ENCODE measurements around the gene CDKL2.
A peak's percentile ranks its signal among the peaks of the same experiment; 100 is the strongest.

The CDKL2 gene

DNA sequence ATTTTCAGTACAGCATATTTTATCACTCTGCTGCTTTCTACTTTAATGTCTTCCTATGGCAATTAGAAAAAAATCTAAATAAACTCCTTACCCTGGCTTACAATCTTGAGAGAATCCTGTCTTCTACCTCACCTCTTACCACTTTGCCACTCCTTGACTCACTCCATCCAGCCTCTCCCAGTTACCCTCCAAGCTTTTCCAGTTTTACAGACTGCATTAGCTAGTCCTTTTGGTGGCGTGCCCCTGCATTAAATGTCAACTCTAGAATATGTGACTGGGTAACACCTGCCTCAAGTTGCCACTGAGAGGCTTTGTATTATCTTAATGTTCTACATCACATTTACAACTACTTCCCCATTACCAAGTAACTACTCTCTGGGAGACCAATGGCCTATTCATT, 7.5 kb upstream of the CDKL2 start:
- no peak for DNase-seq

GRCh38 chr4:75637176-75637575, 6.8 kb upstream of the CDKL2 start:
- DNase-seq = no peak

GRCh38 chr4:75634951-75635350, 4.6 kb upstream of the CDKL2 start:
- no peak for DNase-seq

- no peak for DNase-seq
Observed at GRCh38 chr4:75634281-75634680, 4.0 kb upstream of the CDKL2 start.

- DNase-seq = peak; percentile 60
Observed at GRCh38 chr4:75633846-75634245, 3.5 kb upstream of the CDKL2 start.

- DNase-seq = no peak
Observed at GRCh38 chr4:75630937-75631329, 605 bp upstream of the CDKL2 start.

GRCh38 chr4:75629239-75629638, 1.1 kb downstream of the CDKL2 start:
- no peak for DNase-seq

GRCh38 chr4:75623026-75623425, 7.3 kb downstream of the CDKL2 start:
- DNase-seq = peak; percentile 16

DNA sequence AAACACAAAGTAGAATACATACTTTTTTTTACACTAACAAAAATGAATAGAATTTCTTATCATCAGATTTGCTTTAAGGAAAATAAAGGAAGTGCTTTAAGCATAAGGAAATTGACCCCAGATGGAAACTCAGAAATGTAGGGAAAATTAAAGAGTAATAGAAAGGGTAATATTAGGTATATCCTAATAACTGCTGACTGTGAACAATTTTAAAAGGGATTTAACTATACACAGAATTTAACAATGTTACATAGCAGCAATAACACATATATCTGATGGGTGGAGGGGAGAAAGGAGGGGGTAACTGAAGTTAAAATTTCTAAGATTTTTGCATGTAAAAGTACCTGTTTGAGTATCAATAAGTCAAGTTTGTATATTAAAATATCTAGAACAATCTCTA, 8.6 kb downstream of the CDKL2 start:
- DNase-seq = no peak

DNA sequence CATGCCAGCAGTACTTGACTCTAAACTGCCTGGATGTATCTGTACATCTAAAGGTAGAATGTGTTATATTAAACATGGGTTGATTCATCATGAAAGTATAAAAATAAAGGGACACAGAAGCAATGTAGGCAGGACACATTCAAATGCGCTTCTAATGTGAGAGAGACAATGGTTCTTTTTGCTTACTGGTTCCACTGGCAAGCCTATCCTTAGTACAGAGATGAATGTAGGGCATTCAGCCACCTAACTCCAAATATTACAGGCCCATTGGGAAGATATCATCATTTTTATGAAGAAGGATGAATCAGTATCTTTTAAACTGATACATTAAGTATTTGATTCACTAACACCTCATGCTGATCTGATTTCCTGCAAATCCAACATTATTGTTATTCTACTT, 18.0 kb downstream of the CDKL2 start:
- no peak for DNase-seq

GRCh38 chr4:75605928-75606327, 24.4 kb downstream of the CDKL2 start:
- no peak for DNase-seq

DNA sequence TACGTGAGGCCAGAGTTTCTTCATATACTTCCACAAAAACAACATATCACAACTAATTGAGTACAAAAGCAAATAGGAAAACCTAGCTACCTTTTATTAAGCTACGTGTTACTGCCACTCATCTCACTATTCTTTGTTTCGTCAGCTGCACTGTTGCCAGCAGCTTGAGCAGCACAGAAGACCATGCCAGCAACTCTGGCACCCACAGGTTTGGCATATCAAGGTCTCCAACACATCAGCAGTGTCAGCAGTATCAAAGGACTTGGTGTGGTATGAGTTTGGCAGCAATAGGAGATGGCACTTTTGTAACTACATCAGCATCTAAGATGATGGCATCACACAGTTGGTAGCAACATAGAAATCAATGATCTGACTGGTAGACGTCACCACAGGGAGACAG, 30.7 kb downstream of the CDKL2 start:
- DNase-seq = no peak

- DNase-seq = no peak
Observed at GRCh38 chr4:75598390-75598789, 31.9 kb downstream of the CDKL2 start.

DNA sequence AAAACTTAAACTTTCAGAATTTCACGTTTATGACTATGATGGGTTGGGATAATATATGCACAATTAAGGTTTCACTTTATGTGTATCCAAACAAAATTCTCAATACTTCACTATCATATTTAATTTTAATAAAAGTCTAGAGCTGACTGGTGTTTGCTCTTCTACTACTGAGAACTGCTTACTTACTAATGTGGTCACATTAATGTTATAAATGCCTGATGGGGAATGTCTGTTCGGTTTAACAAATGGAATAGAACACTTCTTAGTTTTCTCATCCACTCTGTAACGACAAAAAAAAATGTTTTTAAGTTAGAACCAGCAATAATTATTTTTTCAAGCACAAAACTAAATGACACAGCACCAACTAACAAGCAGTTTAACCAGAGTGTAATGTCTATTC, 34.3 kb downstream of the CDKL2 start:
- no peak for DNase-seq

- DNase-seq = no peak
Observed at GRCh38 chr4:75593393-75593792, 36.9 kb downstream of the CDKL2 start.

- DNase-seq = no peak
Observed at GRCh38 chr4:75584067-75584466, 46.3 kb downstream of the CDKL2 start.

GRCh38 chr4:75567725-75568124, 62.6 kb downstream of the CDKL2 start:
- DNase-seq = no peak

DNA sequence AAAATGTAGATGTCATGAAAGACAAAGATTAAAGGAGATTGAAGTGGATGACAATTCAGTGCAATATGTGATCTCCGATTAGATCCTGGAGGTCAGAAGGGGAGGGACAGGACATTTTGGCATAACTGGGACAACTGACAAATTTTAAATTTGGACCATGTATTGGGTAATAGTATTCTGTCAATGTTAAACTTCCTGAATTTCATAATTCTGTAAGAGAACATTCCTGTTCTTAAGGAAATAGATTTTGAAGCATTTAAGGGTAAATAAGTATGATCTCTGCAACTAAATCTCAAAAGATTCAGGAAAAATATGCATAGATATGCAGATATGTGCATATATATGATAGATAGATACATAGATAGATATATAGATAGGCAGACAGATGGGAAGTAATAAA, 63.4 kb downstream of the CDKL2 start:
- DNase-seq = peak; percentile 9

DNA sequence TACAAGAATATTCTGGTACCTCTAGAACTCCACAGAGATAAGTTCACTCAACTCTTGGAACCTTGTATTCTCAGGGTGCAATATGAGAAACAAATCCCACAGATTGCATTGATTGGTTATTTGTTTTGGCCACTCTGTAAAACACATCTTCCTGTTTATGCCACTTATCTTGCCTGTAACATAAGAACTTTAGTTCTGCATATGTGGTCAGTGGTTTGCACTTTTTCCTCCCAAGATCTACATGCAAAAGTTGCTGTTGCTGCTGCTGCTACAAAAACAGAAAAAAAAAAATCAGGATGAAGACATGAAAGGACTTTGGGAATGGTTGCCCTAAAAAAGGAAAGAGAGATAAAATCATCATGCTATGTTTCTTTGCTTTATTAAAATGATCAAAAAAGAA, 64.8 kb downstream of the CDKL2 start:
- no peak for DNase-seq

DNA sequence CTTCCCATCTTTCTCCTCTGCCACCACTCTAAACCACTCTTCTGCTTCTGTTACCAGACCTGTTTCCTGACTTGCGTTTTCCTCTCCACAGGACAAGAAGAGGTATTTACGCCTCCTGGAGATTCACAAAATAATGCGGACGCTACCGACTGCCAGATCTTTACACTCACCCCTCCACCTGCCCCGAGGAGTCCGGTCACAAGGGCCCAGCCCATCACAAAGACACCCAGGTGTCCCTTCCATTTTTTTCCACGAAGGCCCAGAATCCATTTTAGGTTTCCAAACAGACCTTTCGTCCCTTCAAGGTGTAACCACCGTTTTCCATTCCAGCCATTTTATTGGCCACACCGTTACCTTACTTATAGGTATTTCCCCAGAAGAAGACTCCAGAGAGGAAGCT, 66.3 kb downstream of the CDKL2 start:
- DNase-seq = no peak

GRCh38 chr4:75561789-75562188, 68.5 kb downstream of the CDKL2 start:
- DNase-seq = no peak

GRCh38 chr4:75557696-75558095, 72.6 kb downstream of the CDKL2 start:
- DNase-seq = no peak

DNA sequence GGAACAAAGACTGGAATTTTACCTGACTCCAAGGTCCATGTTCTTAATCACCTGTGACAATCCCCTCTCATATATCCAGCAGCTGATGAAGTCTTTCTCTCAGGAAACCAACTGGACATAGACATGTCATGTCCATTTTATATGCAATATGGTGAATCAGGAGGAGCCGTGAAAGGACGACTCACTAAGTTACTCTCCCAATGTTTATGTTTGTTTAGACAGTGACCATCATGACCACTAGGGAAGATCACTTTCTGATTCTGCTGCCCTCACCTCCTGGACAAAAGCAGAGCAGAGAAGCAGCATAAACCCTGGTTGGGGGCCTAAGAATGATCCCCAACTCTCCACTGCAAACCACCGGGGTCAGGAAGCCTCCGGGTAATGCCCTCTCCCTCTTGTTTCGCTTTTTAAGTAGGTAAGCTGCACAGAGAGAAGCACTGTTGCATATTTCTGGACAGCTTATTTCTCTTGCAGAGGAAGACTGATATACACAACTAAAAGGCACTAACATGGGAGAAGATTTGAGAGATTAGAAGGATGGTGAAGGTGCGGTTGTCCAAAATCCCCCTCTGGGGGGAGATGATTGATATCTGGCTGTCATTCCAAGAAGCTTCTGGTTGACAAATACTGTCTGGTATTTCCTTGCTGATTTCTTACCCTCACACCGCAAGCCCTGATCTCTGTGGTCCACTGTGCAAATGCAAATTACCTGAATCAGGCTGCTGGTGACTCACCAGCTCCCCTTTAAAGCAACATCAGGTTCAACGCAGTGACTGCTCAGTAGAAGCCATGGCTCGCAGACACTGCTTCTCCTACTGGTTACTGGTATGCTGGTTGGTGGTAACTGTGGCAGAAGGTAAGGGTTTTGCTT, 74.8 kb downstream of the CDKL2 start, which contains the start of gene ODAPH:
TSS of gene ODAPH (plus strand) at position 773 of the 871 bp plus-strand sequence. CDS start at position 790, 17 bp downstream.
- no peak for DNase-seq

DNA sequence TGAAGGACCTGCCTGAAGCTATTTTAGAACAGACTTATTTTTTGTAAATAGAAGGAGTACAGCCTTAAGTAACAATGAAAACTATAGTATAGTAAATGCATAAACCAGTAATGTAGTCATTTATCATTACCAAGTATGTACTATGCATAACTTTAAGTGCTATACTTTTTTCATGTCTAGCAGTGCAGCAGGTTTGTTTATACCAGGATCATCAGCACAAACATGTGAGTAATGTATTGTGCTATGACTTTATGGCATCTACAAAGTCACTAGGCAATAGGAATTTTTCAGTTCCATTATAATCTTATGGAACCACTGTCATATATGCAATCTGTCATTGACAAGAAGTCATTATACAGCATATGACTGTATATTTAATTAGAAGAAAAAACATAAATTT, 77.9 kb downstream of the CDKL2 start:
- no peak for DNase-seq

- DNase-seq = no peak
Observed at GRCh38 chr4:75549019-75549418, 81.3 kb downstream of the CDKL2 start.
